GM21825 (cell line): ENCODE results near the gene ALDH1A1.
"Not testable (repeated sequence)": the region's sequence is repeated elsewhere in the genome, so short reads cannot be mapped to it uniquely, and the experiment has no call there.

Source experiments
- ATAC-seq: cut with Tn5 transposase; IDR thresholded peaks from one replicate; pipeline ENCODE4 v1.9.1; 2021; ENCODE audit warnings: mild to moderate bottlenecking, moderate library complexity; ENCODE audit not compliant: unreplicated experiment

Gene ALDH1A1

DNA sequence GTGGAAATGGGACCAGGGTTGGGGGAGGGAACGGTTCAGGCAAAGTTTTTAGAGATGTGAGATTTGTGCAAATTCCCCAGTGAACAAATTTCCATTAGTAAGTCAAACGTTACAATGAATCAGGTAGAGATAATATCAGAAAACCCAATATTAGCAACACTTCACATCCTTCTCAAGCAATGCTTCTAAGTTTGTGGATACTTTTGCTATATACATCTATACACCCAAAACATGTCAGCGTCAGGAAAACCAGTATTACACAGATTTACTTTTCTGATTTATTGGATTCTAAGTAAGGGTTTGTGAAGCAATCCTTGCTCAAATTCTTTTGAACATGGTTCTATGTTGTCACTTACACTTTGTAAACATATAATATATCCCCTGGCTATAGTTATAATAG lies 6.5 kb downstream of the ALDH1A1 start:
- ATAC-seq = no peak

DNA sequence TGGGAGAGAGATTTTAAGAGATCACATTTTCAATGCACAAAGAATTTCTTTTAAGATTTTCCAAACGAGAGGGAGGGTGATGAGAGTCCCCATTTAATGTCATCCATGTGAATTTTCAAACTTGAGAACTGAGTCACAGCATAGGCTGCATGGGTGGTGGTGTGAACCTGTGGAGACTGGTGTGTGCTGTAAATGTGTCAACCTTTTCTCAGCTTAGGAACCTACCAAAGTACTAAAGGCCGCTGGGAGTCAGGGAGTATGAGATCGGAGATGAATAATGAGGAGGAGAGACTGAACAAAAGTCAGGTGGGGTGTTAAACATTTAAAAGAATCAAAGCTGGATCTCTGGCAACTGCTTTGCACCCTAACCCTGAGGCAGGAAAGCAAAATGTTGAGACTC lies 7.5 kb downstream of the ALDH1A1 start:
- ATAC-seq = no peak

DNA sequence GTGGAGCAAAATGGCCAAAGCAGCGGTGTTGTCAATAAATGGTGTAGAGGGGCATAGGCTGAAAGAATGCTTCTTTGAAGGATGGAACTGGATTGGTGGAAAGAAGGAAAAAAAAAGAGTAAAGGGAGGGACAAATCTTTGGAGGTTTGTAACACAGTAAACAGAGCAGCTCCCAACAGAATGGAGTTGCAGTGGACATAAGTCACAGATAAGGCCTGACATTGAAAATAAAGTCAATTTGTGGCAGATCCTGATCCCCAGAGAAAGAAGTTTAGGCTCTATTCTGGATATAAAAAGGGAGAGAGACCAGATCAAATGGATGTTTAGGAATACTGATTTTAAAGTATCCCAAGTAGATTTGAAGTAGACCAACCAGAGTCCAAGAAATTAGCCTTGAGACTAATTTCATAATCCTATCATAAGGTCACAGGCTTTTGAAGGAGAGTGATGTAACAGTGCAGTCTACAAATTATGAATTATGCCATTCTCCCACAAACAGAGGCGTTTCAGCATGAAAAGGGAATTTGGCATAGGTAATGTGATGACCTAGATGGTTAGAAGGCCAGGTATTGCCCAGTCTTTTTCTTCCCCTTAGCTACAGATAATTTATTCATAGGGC lies 8.9 kb downstream of the ALDH1A1 start:
- ATAC-seq = no peak

DNA sequence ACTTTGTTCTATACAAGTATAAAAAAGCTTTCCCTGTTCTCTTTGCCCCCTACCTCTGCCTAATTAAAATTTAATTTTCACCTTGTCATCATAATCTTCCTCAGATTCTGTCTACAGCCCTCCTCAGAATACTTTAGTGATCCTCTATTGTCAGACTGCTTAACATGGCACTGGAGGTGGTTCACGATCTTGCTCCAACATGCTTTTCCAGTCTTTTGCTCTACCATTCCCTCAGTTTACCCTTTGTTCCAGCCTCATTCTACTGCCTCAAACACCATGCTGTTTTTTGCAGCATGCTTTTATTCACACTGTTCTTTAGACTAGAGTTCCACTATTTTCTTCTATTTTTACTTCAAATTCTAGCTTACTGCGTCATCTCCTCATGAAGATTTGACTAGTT lies 10.4 kb downstream of the ALDH1A1 start:
- ATAC-seq = no peak

DNA sequence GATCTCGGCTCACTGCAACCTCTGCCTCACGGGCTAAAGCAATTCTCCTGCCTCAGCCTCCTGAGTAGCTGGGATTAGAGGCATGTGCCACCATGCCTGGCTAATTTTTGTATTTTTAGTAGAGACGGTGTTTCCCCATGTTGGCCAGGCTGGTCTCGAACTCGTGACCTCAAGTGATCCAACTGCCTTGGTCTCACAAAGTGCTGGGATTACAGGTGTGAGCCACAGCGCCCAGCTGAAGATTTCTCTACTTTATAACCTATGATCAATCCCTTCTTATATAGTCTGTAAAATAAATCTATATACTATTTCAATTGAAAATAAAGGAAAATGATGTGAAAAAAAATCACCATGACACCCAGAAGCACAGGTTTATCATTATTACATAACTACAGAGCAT lies 13.3 kb downstream of the ALDH1A1 start:
- not testable (repeated sequence) for ATAC-seq

GRCh38 chr9:72937545-72937944 lies 15.3 kb downstream of the ALDH1A1 start:
- no peak for ATAC-seq

- ATAC-seq = no peak
These were observed 16.2 kb downstream of the ALDH1A1 start for GRCh38 chr9:72936679-72937078.

- ATAC-seq = no peak
These were observed 16.6 kb downstream of the ALDH1A1 start for GRCh38 chr9:72936266-72936665.

DNA sequence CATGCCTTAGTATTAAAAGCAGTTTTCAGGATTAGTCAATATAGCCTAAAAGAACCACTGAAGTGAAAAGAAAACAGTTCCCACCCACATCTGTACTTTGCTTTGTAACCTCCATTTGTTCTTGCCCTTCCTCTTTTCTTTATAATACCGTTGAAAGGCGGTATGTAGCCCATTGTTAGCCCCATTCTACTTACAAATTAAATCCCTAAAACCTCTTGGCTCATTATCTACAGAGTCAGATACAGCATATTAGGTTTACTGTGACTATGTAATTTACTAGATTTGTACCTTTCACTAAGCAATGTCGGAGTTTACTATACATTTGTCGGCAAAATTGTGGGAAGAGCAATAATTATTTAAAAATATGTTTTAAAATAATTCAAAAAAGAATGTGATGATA lies 17.3 kb downstream of the ALDH1A1 start:
- no peak for ATAC-seq

DNA sequence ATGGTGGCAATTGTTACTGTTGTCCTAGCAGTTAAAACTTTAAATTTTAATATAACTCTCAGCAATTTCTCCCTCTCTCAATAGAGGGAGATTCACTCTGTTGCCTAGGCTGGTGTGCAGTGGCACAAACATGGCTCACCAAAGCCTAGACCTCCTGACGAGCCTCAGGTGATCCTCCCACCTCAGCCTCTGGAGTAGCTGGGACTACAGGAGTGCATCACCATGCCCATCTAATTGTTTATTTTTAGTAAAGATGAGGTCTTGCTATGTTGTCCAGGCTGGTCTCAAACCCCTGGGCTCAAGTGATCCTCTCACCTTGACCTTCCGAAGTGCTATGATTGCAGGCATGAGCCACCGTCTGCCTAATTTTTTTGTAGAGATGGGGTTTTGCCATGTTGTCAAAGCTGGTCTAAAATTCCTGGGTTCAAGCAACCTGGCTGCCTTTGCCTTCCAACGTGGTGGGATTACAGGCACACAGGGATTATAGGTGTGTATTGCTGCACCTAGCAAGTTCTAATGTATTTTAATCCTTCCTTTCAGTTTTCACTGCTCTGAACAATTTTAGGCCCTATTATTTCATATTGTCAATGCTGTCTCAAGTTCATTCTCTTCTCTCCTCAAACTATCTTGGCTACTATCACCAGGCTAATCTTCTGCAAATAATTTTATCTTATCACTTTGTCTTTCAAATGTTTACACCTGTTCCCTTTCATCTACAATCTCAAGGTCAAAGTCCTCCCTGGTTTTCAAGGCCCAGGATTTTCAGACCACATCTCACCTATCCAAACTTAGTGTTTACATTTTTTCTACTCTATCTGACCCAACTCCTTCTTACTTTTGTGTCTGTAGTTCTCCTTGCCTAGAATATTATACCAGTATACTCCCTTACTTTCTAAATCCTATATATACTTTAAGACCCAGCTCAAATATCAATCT lies 18.9 kb downstream of the ALDH1A1 start:
- ATAC-seq = no peak

- ATAC-seq = no peak
These were observed 20.2 kb downstream of the ALDH1A1 start for GRCh38 chr9:72932619-72933018.

- no peak for ATAC-seq
These were observed 21.0 kb downstream of the ALDH1A1 start for GRCh38 chr9:72931897-72932296.

- no peak for ATAC-seq
These were observed 21.4 kb downstream of the ALDH1A1 start for GRCh38 chr9:72931437-72931836.

- ATAC-seq = no peak
These were observed 22.0 kb downstream of the ALDH1A1 start for GRCh38 chr9:72930828-72931227.

- no peak for ATAC-seq
These were observed 23.3 kb downstream of the ALDH1A1 start for GRCh38 chr9:72929542-72929941.

GRCh38 chr9:72928042-72928507 lies 24.8 kb downstream of the ALDH1A1 start:
- ATAC-seq = no peak

GRCh38 chr9:72926506-72926905 lies 26.3 kb downstream of the ALDH1A1 start:
- no peak for ATAC-seq

- ATAC-seq = no peak
These were observed 27.0 kb downstream of the ALDH1A1 start for GRCh38 chr9:72925891-72926290.

DNA sequence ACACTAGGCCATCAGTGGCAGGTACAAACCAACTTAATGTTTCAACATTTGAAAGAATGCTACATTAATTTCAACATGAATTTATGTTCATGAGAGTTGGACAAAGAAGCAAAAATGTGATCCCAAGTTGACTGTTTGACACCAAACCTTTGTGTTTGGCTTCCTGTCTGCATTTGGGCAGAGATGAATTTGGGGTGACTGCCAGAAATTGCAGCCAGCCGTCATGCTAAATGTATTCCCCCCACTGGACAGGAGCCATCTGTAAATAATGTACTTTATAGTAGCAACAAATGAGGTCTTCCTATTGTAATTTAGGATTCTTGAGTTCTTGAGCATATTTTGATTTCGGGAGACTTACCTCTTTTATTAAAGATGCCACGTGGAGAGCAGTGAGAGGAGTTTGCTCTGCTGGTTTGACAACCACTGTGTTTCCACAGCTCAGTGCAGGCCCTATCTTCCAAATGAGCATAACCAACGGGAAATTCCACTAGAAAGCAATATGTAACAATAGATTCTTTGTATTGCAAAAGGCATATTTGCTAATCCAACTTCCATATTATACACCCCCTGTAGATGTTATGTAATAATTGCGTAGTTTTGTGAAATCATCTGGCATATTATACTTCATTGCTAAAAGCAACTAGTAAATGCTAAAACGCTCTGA lies 27.6 kb downstream of the ALDH1A1 start:
- no peak for ATAC-seq

- ATAC-seq = no peak
These were observed 28.6 kb downstream of the ALDH1A1 start for GRCh38 chr9:72924154-72924790.

GRCh38 chr9:72923077-72923476 lies 29.8 kb downstream of the ALDH1A1 start:
- ATAC-seq = no peak
